ENCODE data around the gene KRTAP5-11.
"Not testable (repeated sequence)": the region's sequence is repeated elsewhere in the genome, so short reads cannot be mapped to it uniquely, and the experiment has no call there.

DNA sequence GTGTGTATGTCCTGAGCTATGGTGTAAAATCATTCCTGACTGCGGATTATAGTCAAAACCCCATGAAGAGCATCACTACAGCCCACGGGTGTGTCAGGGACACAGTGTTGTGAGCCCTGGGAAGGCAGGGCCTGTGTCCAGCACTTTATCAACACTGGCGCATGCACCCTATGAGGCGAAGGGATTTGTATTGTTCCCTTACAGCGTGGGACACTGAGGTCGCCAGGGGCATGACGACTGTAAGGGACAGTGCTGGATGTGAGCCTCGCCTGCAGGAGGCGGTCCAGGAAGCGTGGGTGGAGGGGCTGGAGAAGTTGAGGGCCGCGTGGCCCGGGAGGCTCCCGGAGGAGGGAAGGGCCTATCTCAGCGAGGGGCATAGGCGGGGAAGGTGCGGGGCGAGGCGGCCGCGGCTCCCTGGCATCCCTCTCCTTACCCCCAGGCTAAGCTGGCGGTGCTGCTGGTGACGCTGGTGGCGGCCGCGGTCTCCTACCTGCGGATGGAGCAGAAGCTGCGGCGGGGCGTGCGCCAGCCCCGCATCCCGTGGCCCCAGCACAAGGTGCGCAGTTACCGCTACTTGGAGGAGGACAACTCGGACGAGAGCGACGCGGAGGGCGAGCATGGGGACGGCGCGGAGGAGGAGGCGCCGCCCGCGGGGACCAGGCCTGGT lies 24.3 kb upstream of the KRTAP5-11 start:
- not testable (repeated sequence) for TF ChIP-seq POLR2A (IDR thresholded peaks at IDR 0.05); POLR2AphosphoS5 (IDR thresholded peaks at IDR 0.05; ENCODE audit: insufficient read depth in 1 of 2, low read depth in 1 of 2)
- TF ChIP-seq, protein P1, sequence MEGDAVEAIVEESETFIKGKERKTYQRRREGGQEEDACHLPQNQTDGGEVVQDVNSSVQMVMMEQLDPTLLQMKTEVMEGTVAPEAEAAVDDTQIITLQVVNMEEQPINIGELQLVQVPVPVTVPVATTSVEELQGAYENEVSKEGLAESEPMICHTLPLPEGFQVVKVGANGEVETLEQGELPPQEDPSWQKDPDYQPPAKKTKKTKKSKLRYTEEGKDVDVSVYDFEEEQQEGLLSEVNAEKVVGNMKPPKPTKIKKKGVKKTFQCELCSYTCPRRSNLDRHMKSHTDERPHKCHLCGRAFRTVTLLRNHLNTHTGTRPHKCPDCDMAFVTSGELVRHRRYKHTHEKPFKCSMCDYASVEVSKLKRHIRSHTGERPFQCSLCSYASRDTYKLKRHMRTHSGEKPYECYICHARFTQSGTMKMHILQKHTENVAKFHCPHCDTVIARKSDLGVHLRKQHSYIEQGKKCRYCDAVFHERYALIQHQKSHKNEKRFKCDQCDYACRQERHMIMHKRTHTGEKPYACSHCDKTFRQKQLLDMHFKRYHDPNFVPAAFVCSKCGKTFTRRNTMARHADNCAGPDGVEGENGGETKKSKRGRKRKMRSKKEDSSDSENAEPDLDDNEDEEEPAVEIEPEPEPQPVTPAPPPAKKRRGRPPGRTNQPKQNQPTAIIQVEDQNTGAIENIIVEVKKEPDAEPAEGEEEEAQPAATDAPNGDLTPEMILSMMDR (IDR thresholded peaks at IDR 0.05), result not testable (repeated sequence)
